ENCODE results near the gene MOCOS.

DNA sequence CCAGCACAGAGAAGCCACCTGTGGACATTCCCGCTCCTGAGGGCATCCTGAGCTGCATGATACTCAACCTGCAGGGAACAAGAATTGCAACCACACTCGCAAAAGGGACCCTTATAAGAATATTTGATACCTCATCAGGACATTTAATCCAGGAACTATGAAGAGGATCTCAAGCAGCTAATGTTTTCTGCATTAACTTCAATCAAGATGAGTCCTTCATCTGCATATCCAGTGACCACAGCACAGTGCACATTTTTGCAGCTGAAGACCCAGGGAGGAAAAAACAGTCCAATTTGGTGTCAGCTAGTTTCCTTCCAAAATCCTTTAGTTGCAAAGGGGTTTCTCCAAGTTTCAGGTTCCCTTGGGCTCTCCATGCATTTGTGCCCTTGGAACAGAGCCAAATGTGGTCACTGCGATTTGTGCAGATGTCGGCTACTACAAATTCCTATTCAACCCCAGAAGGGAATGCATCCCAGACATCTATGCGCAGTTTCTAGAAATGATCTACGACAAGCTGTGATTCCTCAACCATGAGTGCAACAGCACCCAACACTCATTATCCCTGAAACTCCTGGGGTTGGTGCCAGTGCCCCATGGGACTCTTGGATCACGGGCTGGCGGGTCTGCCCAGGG is 86.9 kb downstream of the MOCOS start:
- TF ChIP-seq, protein P1, sequence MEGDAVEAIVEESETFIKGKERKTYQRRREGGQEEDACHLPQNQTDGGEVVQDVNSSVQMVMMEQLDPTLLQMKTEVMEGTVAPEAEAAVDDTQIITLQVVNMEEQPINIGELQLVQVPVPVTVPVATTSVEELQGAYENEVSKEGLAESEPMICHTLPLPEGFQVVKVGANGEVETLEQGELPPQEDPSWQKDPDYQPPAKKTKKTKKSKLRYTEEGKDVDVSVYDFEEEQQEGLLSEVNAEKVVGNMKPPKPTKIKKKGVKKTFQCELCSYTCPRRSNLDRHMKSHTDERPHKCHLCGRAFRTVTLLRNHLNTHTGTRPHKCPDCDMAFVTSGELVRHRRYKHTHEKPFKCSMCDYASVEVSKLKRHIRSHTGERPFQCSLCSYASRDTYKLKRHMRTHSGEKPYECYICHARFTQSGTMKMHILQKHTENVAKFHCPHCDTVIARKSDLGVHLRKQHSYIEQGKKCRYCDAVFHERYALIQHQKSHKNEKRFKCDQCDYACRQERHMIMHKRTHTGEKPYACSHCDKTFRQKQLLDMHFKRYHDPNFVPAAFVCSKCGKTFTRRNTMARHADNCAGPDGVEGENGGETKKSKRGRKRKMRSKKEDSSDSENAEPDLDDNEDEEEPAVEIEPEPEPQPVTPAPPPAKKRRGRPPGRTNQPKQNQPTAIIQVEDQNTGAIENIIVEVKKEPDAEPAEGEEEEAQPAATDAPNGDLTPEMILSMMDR (IDR thresholded peaks at IDR 0.05): no peak
- TF ChIP-seq EP300 (IDR thresholded peaks at IDR 0.05) (no peak), POLR2A (IDR thresholded peaks at IDR 0.05) (no peak)
